ENCODE measurements around the gene PGM2L1.
"Not testable (repeated sequence)": the region's sequence is repeated elsewhere in the genome, so short reads cannot be mapped to it uniquely, and the experiment has no call there.

GRCh38 chr11:74416974-74417373, 18.7 kb upstream of the PGM2L1 start:
- TF ChIP-seq, protein P1, sequence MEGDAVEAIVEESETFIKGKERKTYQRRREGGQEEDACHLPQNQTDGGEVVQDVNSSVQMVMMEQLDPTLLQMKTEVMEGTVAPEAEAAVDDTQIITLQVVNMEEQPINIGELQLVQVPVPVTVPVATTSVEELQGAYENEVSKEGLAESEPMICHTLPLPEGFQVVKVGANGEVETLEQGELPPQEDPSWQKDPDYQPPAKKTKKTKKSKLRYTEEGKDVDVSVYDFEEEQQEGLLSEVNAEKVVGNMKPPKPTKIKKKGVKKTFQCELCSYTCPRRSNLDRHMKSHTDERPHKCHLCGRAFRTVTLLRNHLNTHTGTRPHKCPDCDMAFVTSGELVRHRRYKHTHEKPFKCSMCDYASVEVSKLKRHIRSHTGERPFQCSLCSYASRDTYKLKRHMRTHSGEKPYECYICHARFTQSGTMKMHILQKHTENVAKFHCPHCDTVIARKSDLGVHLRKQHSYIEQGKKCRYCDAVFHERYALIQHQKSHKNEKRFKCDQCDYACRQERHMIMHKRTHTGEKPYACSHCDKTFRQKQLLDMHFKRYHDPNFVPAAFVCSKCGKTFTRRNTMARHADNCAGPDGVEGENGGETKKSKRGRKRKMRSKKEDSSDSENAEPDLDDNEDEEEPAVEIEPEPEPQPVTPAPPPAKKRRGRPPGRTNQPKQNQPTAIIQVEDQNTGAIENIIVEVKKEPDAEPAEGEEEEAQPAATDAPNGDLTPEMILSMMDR (IDR thresholded peaks at IDR 0.05), result not testable (repeated sequence)
- not testable (repeated sequence) for TF ChIP-seq POLR2A (IDR thresholded peaks at IDR 0.05)

Data from adrenal gland (tissue), 5 donors.